Stimulated activated CD8-positive, alpha-beta memory T cell treated with anti-CD3 and anti-CD28 coated beads, Interleukin-12 subunit alpha, Interleukin-12 subunit beta, amount 100 ng/mL, for 24 hours (primary cell): ENCODE measurements around the gene OTX1.
"Not testable (repeated sequence)": the region's sequence is repeated elsewhere in the genome, so short reads cannot be mapped to it uniquely, and the experiment has no call there.

Source experiments
- DNase-seq: peaks from one replicate; pipeline ENCODE4 v3.0.0-alpha.2; 2020; ENCODE audit errors: extremely low read depth

Gene OTX1

GRCh38 chr2:63058921-63059792, 8.5 kb downstream of the OTX1 start:
- no peak for DNase-seq

GRCh38 chr2:63059793-63060471, 9.3 kb downstream of the OTX1 start:
- no peak for DNase-seq

- no peak for DNase-seq
Observed at GRCh38 chr2:63060472-63060991, 9.9 kb downstream of the OTX1 start.

GRCh38 chr2:63064197-63064596, 13.6 kb downstream of the OTX1 start:
- DNase-seq: no peak

- DNase-seq: no peak
Observed at GRCh38 chr2:63064661-63065060, 14.0 kb downstream of the OTX1 start.

- no peak for DNase-seq
Observed at GRCh38 chr2:63066265-63066664, 15.6 kb downstream of the OTX1 start.

- no peak for DNase-seq
Observed at GRCh38 chr2:63066838-63067237, 16.2 kb downstream of the OTX1 start.

- DNase-seq: no peak
Observed at GRCh38 chr2:63071664-63072063, 21.0 kb downstream of the OTX1 start.

- no peak for DNase-seq
Observed at GRCh38 chr2:63073994-63074393, 23.4 kb downstream of the OTX1 start.

GRCh38 chr2:63074399-63074798, 23.8 kb downstream of the OTX1 start:
- DNase-seq: not testable (repeated sequence)

- DNase-seq: no peak
Observed at GRCh38 chr2:63078852-63079606, 28.4 kb downstream of the OTX1 start.

- DNase-seq: no peak
Observed at GRCh38 chr2:63081404-63081803, 30.8 kb downstream of the OTX1 start.

GRCh38 chr2:63086687-63087086, 36.1 kb downstream of the OTX1 start:
- DNase-seq: no peak

GRCh38 chr2:63092401-63092800, 41.8 kb downstream of the OTX1 start:
- DNase-seq: no peak

GRCh38 chr2:63092857-63093256, 42.2 kb downstream of the OTX1 start:
- DNase-seq: no peak

GRCh38 chr2:63093502-63093901, 42.9 kb downstream of the OTX1 start:
- DNase-seq: no peak

- DNase-seq: no peak
Observed at GRCh38 chr2:63096491-63096890, 45.9 kb downstream of the OTX1 start.

GRCh38 chr2:63099032-63099431, 48.4 kb downstream of the OTX1 start:
- no peak for DNase-seq

- no peak for DNase-seq
Observed at GRCh38 chr2:63101954-63102353, 51.3 kb downstream of the OTX1 start.

- no peak for DNase-seq
Observed at GRCh38 chr2:63104482-63104881, 53.9 kb downstream of the OTX1 start.
